ENCODE results near the gene AHDC1. TPM values are rescaled to one million over a fixed set of nuclear protein-coding genes. Genes with fewer than 3 reads are reported as not detected.
"Not testable (repeated sequence)": the region's sequence is repeated elsewhere in the genome, so short reads cannot be mapped to it uniquely, and the experiment has no call there.

The AHDC1 gene
- total RNA-seq, 1 donor from 2014 or later, result 18.0 TPM

- TF ChIP-seq, protein P1, sequence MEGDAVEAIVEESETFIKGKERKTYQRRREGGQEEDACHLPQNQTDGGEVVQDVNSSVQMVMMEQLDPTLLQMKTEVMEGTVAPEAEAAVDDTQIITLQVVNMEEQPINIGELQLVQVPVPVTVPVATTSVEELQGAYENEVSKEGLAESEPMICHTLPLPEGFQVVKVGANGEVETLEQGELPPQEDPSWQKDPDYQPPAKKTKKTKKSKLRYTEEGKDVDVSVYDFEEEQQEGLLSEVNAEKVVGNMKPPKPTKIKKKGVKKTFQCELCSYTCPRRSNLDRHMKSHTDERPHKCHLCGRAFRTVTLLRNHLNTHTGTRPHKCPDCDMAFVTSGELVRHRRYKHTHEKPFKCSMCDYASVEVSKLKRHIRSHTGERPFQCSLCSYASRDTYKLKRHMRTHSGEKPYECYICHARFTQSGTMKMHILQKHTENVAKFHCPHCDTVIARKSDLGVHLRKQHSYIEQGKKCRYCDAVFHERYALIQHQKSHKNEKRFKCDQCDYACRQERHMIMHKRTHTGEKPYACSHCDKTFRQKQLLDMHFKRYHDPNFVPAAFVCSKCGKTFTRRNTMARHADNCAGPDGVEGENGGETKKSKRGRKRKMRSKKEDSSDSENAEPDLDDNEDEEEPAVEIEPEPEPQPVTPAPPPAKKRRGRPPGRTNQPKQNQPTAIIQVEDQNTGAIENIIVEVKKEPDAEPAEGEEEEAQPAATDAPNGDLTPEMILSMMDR (IDR thresholded peaks at IDR 0.05; ENCODE audit: insufficient read depth, low read length, poor library complexity, severe bottlenecking), result peak; percentile 84
- Histone ChIP-seq H3K36me3 (ENCODE audit: control insufficient read depth, insufficient read depth, low read length) (no peaks in the 10 kb centered on the region), H3K4me3 (ENCODE audit: low read depth, low read length) (no peak overlapping the region), H3K27me3 (ENCODE audit: control insufficient read depth, insufficient read depth, low read length) (no peaks in the 10 kb centered on the region)
- DNase-seq (ENCODE audit: low read depth), result no peak
These were observed 39.8 kb upstream of the AHDC1 start for GRCh38 chr1:27643600-27644368.

GRCh38 chr1:27640514-27640913 lies 36.6 kb upstream of the AHDC1 start:
- H3K4me3 ChIP-seq (ENCODE audit: low read depth, low read length); H3K27me3 ChIP-seq (ENCODE audit: control insufficient read depth, insufficient read depth, low read length); DNase-seq (ENCODE audit: low read depth); H3K36me3 ChIP-seq (ENCODE audit: control insufficient read depth, insufficient read depth, low read length): not testable (repeated sequence)

GRCh38 chr1:27638805-27639204 lies 34.9 kb upstream of the AHDC1 start:
- H3K27me3 ChIP-seq (ENCODE audit: control insufficient read depth, insufficient read depth, low read length), result peaks cover 17% of the 10 kb centered on the region
- no peaks in the 10 kb centered on the region for H3K36me3 ChIP-seq (ENCODE audit: control insufficient read depth, insufficient read depth, low read length)
- no peak overlapping the region for H3K4me3 ChIP-seq (ENCODE audit: low read depth, low read length)
- no peak for DNase-seq (ENCODE audit: low read depth)
- TF ChIP-seq, protein P1 (IDR thresholded peaks at IDR 0.05; ENCODE audit: insufficient read depth, low read length, poor library complexity, severe bottlenecking), result no peak

- H3K36me3 ChIP-seq (ENCODE audit: control insufficient read depth, insufficient read depth, low read length), result no peaks in the 10 kb centered on the region
- DNase-seq (ENCODE audit: low read depth), result no peak
- H3K27me3 ChIP-seq (ENCODE audit: control insufficient read depth, insufficient read depth, low read length), result peaks cover 20% of the 10 kb centered on the region
- H3K4me3 ChIP-seq (ENCODE audit: low read depth, low read length), result no peak overlapping the region
- TF ChIP-seq, protein P1 (IDR thresholded peaks at IDR 0.05; ENCODE audit: insufficient read depth, low read length, poor library complexity, severe bottlenecking), result no peak
These were observed 34.2 kb upstream of the AHDC1 start for GRCh38 chr1:27638047-27638734.

DNA sequence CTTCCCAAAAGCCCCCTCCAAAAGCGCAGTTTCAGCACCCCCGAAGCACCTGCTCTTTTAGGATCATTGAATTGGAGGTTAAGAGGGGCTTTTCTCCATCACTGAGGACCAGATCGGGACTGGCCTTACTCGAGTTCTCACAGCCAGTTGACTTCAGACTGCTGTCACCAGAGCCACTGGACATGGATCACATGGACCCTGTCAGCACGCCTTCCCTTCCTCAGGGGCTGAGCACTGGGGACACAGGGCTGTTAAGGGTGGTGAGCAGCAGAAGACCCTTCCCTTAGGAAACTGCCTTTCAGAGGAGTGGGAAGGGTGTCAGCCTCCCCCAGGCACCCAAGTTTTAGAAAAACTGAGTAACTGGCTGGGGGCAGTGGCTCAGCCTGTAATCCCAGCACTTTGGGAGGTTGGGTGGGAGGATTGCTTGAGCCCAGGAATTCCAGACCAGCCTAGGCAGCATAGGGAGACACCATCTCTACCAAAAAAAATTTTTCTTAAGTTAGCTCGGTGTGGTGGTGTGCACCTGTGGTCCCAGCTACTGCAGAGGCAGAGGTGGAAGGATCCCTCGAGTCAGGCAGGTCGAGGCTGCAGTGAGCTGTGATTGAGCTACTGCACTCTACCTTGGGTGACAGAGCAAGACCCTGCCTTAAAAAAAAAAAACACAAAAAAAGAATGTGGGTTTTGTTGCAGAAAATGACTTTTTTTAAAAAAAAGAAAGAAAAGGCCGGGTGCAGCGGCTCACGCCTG lies 31.6 kb upstream of the AHDC1 start:
- Histone ChIP-seq H3K36me3 (ENCODE audit: control insufficient read depth, insufficient read depth, low read length) (no peaks in the 10 kb centered on the region), H3K4me3 (ENCODE audit: low read depth, low read length) (no peak overlapping the region), H3K27me3 (ENCODE audit: control insufficient read depth, insufficient read depth, low read length) (peaks cover 20% of the 10 kb centered on the region)
- no peak for DNase-seq (ENCODE audit: low read depth)
- TF ChIP-seq, protein P1 (IDR thresholded peaks at IDR 0.05; ENCODE audit: insufficient read depth, low read length, poor library complexity, severe bottlenecking), result no peak

- Histone ChIP-seq H3K27me3 (ENCODE audit: control insufficient read depth, insufficient read depth, low read length) (peaks cover 20% of the 10 kb centered on the region), H3K36me3 (ENCODE audit: control insufficient read depth, insufficient read depth, low read length) (no peaks in the 10 kb centered on the region), H3K4me3 (ENCODE audit: low read depth, low read length) (peak within 1 kb of the TSS; percentile 32)
- no peak for DNase-seq (ENCODE audit: low read depth)
- TF ChIP-seq, protein P1 (IDR thresholded peaks at IDR 0.05; ENCODE audit: insufficient read depth, low read length, poor library complexity, severe bottlenecking), result no peak
These were observed 31.0 kb upstream of the AHDC1 start, which contains the start of gene FGR for GRCh38 chr1:27634985-27635367. Gene FGR, minus strand, starts transcription at chr1:27635185. Its CDS starts 11,269 bp downstream, at chr1:27623916.
